ENCODE data around the gene ZSCAN22.
"Not testable (repeated sequence)": the region's sequence is repeated elsewhere in the genome, so short reads cannot be mapped to it uniquely, and the experiment has no call there.

Gene ZSCAN22

DNA sequence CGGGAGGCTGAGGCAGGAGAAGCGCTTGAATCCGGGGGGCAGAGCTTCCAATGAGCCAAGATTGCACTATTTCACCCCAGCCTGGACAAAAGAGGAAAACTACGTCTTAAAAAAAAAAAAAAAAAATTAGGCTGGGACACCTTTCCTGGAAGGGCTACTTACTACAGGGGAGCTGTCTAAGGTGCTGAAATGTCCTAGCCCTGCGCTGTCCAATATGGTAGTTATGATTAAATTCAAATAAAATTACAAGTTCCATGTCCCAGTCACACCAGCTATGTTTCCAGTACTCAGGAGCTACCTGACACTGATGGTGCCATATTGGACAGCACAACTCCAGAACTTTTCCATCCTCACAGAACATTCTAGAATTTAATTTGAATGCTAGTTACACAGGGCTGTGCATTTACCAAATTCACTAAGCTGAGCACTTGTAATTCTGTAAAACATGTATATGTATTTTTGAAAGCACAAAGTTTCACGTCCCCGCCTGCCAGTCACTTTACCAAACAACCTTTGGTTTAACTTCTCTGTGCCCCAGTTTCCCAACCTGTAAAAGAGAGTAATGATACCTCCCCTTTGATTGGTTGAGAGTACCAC is 9.2 kb upstream of the ZSCAN22 start:
- no peak for DNase-seq (ENCODE audit: low spot score)

DNA sequence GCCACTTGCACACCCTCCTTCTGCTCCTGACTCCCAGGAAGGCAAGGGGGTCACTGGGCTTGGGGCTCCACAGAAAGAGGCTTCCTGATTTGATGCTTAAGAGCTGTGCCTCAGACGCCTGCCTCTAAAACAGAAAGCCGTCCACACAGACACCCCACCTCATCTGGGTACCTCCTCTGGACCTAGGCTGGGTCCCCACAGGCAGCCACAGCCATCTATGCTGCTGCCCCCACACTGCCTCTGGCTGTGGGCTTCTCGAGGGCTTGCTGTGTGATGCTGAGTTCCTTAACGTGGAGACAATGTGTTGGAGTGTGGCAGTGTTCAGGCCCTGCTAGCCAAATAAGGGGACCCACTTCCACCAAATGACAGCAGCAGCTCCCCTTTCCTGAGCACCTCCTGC is 8.5 kb upstream of the ZSCAN22 start:
- no peak for DNase-seq (ENCODE audit: low spot score)

DNA sequence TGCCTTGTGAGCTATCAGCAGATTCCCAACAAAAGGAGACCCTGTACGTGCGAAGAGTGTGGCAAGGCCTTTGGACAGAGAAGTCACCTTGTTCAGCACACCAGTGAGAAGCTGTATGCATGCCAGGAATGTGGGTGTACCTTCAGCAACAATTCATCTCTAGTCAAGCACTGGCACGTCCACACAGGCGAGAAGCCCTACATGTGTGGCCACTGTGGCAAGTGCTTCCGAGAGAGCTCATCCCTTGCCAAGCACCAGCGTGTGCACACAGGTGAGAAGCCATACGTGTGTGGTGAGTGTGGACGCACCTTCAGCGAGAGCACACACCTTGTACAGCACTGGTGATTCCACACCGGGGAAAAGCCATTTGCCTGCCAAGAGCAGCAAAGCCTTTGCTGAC is 7.6 kb upstream of the ZSCAN22 start:
- no peak for DNase-seq (ENCODE audit: low spot score)

DNA sequence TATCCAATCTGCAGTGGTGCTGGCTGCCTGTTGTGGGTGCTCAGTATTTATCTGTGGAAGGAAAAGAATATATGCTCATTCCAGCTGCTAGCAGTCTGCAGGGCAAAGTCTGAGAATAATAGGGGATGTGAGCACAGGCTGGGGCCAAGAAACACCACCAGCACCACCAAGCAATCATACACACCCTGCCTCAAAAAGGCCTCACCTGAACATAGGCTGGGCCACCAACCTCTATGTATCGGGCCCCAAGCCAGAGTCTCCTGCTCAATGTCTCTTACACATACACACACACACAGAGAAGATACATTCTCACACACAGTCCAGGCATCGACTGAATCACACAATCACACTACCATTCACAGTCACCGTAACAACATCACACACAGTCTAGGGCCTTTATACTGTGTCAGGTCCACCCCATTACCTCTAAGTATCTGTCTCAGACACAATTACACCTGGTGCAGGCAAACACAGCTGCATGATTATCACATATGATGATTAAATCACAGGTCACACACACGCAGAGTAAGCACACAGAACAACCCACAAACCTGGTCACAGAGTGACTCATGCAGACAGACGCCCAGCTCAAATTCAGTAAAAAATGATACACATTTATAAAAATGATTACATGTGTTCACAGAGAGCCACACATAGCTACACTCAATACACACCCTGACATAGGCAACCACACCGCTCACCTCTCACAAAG is 1.3 kb upstream of the ZSCAN22 start:
- no peak for DNase-seq (ENCODE audit: low spot score)

DNA sequence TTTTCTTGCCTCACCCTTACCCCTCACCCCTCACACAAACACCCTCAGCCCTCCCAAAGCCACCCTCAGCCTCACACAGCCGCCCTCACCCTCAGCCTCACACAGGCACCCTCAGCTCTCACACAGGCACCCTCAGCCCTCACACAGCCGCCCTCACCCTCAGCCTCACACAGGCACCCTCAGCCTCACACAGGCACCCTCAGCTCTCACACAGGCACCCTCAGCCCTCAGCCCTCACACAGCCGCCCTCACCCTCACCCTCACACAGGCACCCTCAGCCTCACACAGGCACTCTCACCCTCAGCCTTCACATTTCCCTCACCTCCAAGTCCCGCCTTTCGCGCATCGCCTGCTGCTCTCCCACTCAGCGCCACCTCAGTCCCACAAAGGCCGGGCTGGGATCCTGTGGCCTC is 287 bp upstream of the ZSCAN22 start:
- DNase-seq (ENCODE audit: low spot score), result no peak

DNA sequence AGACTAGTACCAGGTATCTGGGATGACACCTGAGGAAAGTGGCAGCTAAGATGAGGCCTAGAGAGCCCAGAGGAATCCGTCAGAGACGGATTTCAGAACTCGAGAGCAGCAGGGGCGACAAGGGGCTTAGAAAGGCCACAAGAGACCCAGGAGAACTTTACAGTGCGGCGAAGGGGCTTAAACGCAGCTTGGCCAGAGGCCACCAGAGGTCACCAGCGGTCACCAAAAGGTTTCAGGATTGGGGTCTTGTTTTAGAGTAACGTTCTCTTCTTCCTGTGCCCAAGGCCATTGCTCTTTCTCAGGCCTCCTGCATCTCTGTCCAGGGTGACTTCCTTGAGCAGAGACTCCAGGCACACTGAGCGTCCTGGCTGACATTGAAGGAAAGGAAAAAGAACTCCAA is 2.2 kb downstream of the ZSCAN22 start:
- peak; percentile 13 for DNase-seq (ENCODE audit: low spot score)

DNA sequence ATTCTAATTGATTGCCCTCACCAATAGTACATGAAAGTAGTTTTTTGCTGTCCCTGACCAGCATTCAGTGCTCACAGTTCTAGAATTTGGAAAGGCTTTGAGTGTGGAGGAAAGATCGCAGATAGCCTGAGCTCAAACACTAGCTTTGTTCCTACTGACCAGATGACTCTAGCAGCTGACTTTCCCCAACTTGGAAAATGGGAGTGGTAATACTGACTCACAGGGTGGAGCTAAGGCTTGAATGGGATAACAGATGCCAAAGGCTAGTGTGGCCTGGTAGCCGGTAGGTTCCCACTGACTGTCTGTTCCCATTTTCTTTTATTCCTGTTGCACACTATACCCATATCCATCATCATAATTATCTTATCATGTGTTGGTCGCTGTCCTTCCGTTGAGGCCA is 3.7 kb downstream of the ZSCAN22 start:
- no peak for DNase-seq (ENCODE audit: low spot score)

DNA sequence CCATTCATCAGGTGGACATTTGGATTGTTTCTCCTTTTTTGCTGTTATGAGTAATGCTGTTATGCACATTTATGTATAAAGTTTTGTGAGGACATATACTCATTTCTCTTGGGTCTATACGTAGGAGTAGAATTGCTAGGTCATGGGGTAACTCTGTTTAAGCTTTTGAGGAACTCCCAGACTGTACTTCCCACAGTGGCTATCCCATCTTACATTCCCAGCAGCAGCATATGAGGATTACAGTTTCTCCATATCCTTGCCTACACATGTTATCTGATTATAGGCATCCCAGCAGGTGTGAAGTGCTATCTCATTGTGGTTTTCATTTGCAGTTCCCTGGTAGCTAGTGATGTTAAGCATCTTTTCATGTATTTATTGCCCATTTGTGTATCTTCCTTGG is 5.9 kb downstream of the ZSCAN22 start:
- DNase-seq (ENCODE audit: low spot score), result no peak

DNA sequence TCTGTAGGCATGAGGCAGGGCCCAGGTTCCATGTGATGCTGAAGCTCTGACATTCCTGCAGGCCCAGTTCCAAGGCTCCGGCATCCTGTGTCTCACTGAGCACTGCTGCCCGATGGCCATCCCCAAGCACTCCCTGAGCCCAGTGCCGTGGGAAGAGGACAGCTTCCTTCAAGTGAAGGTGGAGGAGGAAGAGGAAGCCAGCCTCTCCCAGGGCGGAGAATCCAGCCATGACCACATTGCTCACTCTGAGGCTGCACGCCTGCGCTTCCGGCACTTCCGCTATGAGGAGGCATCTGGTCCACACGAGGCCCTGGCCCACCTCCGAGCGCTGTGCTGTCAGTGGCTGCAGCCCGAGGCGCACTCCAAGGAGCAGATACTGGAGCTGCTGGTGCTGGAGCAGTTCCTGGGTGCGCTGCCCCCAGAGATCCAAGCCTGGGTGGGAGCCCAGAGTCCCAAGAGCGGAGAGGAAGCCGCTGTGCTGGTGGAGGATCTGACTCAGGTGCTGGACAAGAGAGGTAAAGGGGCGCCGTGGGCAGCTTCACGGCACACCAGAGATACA is 8.0 kb downstream of the ZSCAN22 start:
- no peak for DNase-seq (ENCODE audit: low spot score)

DNA sequence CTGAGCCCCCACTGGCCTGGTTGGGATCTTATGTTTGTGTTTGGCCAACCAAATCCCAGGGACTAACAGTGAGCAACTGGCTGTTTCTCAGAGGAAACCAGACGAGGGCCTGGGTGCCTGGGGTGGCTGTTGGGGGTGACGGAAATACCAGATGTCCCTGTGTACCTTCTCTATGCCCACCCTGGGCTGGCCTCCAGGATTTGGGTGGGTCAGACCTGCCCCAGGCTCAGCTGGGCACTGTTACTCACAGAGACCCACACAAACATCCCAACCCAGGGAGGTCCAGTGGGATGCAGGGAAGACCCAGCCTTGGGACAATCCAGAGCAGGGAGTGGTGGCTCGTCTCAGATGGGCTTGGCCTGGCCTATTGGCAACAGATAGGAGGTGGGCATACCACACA is 8.8 kb downstream of the ZSCAN22 start:
- DNase-seq (ENCODE audit: low spot score), result no peak

DNA sequence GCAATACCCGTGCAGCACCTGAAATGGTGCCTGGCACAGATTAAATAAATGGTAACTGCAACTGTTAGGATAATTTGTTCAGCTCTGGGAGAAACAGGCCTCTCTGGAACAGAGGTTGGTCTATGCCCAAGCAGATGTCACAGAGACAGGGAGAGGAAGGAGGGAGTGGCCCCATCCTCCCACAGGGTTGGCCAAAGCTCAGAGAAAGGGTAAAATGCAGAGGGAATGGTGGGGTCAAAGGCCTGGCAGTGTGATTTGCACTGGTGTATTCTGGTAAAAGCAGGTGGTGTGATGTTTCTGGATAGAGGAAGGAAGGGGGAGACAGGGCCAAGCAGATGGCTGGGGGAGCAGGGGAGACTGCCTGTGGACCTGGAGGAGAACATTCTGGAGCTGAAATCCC is 9.4 kb downstream of the ZSCAN22 start:
- no peak for DNase-seq (ENCODE audit: low spot score)

DNA sequence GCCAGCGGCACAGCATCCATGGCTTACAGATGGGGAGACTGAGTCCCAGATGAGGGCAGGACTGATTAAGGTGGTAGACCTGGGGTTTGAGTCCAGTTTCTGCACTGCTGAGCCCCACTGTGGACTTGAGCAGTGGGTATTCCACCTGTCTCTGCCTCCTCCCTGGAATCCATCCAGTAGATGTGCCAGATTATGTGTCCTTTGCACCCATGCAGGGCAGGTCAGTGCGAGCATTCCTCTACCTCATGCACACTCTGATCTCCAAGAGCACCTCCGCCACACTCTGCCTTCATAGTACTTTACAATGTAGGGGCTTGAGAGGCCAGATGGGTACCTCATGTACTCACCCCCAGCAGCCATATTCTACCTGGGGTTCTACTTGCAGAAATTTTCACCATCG is 10.0 kb downstream of the ZSCAN22 start:
- no peak for DNase-seq (ENCODE audit: low spot score)

DNA sequence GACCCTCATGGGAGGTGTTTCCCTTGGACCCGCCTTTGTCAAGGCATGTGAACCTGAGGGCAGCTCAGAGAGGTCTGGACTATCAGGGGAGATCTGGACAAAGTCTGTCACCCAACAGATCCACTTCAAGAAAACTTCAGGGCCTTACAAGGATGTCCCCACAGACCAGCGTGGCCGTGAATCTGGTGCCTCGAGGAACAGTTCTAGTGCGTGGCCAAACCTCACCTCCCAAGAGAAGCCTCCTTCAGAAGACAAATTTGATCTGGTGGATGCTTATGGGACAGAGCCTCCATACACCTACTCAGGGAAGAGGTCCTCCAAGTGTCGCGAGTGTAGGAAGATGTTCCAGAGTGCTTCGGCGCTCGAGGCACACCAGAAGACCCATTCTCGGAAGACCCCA is 11.5 kb downstream of the ZSCAN22 start:
- no peak for DNase-seq (ENCODE audit: low spot score)

DNA sequence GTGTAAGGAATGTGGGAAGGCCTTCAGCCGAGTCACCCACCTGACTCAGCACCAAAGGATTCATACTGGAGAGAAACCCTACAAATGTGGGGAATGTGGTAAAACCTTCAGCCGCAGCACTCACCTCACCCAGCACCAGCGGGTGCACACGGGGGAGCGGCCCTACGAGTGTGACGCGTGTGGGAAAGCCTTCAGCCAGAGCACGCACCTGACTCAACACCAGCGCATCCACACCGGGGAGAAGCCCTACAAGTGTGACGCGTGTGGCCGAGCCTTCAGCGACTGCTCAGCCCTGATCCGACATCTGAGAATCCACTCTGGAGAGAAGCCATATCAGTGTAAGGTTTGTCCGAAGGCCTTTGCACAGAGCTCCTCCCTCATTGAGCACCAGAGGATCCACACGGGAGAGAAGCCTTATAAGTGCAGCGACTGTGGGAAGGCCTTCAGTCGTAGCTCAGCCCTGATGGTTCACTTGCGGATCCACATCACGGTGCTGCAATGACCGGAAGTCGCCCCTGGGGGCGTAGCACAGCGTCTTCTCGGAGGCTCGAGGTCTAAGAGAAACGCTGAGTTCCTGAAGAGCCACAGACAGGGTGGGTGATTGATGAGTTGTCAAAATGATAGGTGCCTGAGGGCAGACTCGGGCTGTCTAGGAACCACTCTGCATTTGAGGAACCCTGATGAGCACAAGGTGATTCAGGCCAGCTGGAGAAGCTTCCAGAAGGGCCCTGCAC is 12.2 kb downstream of the ZSCAN22 start:
- DNase-seq (ENCODE audit: low spot score), result no peak

DNA sequence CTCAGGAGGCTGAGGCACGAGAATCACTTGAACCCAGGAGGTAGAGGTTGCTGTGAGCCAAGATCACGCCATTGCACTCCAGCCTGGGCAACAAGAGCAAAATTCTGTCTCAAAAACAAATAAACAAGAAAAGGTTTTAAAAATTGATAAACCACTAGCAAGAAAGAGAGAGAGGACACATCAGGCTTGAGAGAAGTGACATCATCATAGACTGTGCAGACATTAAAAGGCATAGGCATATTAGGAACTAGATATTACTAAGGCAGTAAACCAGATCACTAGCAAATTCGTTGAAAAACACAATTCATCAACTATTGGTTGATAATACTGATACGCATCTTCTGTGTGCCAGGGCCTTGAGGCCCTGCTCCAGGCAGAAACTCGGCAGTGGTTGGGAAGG is 18.8 kb downstream of the ZSCAN22 start:
- no peak for DNase-seq (ENCODE audit: low spot score)

DNA sequence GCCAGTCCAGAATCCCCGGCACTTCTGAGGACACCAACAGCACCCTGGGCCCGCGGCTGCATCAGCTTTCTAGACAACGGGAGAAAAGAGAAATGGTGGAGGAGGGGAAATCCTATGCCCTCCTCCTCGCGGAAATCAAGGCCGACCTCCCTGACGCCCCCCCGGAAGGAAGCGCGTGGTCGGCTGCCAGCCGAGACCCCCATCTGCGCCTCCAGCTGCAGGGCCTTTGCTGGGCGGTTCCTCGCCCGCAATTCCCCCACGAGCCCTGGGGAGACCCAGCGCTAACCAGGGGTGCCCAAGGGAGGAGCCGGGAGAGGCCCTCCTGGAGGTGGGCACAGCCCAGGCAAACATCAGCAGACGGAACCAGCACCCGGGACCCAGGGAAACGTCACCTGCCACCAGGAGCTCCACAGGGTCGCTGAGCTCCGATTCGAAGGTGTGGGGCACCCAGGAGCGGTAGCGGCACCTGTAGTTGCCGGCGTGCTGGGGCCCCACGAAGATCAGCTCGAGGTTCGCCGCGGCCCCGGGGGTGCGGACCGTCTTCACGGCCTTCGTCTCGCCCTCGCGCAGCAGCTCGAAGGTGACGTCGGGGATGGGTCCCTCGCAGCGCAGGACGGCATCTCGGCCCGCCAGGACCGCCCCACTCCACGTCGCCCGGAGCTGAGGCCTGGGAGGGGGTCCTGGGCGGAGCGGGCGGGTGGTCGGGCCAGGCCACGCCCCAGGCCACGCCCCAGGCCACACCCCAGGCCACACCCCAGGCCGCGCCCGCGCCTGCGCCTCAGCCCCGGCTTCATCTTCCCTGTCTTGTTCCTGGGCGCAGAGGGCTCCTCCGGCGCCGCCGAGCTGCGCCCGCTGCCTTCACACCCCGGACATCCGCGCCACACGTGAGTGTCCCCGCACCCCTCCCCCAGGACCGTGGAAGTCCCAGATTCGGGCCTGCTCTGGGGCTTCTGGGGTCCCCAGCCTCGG is 20.5 kb downstream of the ZSCAN22 start:
- peak; percentile 62 for DNase-seq (ENCODE audit: low spot score)

DNA sequence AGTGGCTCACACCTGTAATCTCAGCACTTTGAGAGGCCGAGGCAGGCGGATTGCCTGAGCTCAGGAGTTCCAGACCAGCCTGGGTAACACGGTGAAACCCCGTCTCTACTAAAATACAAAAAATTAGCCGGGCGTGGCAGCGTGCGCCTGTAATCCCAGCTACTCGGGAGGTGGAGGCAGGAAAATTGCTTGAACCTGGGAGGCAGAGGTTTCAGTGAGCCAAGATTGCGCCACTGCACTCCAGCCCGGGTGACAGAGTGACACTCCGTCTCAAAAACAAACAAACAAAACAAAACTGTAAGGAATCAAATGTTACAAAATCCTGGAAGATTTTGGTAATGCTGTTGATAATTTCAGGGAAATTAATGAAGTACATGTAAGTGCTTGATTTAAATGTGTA is 21.3 kb downstream of the ZSCAN22 start:
- not testable (repeated sequence) for DNase-seq (ENCODE audit: low spot score)

DNA sequence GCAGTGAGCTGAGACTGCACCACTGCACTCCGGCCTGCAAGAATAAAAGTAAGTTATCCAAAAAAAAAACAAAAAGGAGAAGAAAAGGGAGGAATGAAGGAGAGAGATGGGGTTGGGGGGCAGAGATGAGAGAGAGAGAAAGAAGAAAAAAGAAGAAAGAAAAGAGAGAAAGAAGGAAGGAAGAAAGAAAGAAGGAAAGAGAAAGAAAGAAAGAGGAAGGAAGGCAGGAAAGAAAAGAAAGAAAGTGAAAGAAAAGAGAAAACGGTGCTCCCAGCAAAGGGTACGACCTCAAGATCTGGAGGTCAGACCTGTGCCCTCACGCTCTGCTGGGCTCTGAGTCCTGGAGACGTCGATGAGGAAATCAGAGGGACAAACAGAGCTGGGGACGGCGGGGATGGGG is 22.8 kb downstream of the ZSCAN22 start:
- no peak for DNase-seq (ENCODE audit: low spot score)

DNA sequence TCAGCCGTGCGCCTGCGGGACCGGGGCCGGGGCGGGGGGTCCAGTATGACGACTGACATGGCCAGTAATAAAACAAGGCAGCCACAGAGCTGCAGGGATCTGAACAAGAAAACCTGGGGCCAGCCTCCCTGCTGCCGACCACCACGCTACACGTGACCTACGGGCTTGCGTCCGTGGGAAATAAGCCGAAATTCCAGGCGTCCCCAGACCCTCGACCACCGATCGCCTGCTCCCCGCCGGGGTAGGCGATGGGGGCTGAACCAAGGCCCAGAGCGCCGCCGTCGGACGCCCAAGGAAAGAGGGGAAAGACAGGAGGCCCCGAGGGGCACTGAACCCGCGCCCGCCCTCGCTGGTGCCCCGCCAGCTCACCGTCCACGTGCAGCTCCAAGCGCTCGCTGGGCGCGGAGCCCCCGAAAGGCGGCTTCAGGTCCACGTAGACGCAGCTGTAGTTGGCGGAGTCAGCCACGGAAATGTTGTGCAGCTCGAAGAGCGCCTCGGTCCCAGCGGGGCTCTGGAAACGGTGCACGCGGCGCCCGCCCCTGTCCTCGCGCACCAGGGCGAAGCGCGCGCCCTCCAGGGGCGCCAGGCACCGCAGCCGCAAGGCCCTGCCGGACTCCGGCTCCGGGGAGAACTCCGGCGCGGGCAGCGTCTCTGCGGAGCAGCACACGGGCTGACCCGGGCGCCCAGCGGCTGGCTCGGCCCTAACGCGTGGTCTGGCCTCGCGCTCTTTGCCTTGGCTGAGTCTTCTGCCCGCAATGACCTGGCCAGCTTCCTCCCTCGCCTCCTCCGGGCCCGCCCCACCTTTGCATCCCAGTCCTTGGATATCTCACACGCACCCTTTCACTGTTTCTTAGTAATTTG is 23.4 kb downstream of the ZSCAN22 start:
- no peak for DNase-seq (ENCODE audit: low spot score)

DNA sequence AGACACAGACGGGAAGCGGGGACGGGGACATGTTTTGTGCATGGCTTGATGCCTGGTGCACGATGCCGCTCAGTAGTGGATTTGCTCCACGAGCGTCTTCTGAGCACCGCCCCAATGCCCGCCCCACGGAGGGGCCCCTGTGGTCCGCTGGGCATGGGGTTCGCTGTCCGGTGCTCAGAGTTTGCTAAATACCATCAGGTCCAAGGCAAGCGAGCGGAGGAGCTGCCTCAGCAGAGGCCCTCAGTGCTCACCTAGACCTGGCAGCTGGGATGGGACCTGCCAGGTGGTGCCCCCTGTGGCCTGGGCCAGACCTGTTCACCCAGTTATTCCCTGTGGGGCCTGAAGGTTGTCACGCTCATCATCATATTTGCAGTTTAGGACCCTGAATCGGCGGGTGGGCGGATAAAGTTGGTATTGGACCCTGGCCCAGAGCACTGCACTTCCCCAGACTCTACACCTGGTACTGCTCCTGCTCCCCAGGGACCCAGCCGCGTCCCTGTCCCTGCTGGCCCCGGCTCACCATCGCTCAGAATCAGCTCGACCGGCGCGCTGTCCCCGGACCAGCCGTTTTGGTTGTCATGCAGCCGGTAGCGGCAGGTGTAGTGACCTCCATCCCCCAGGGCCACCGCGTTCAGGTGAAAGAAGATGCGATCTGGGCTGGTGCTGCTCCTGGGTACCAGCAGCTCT is 24.2 kb downstream of the ZSCAN22 start:
- no peak for DNase-seq (ENCODE audit: low spot score)
